Stimulated activated CD8-positive, alpha-beta memory T cell treated with anti-CD3 and anti-CD28 coated beads, Interleukin-4, amount 100 ng/mL, for 4 hours (primary cell): ENCODE measurements around the gene RPS24.

Source experiments
- DNase-seq, 2 donors: peaks; one replicate each; pipeline ENCODE4 v3.0.0-alpha.2; 2020; ENCODE audit warnings: low read depth in 2 of 2, low spot score in 1 of 2

The RPS24 gene

GRCh38 chr10:78025685-78026364, 7.8 kb upstream of the RPS24 start:
- no peak for DNase-seq

- no peak for DNase-seq
These were observed 5.0 kb upstream of the RPS24 start for GRCh38 chr10:78028438-78029268.

- DNase-seq, result peak; percentile 80 to 88
These were observed 4.1 kb upstream of the RPS24 start, which contains the start of gene POLR3A for GRCh38 chr10:78029269-78030226. POLR3A (minus strand) TSS chr10:78029515; CDS start chr10:78029407, 108 bp downstream.

GRCh38 chr10:78033387-78033636, 351 bp upstream of the RPS24 start:
- DNase-seq, result no peak

- DNase-seq, result no peak
These were observed 1.4 kb downstream of the RPS24 start for GRCh38 chr10:78035025-78035424.

- DNase-seq, result no peak
These were observed 1.8 kb downstream of the RPS24 start for GRCh38 chr10:78035437-78035836.

- DNase-seq, result no peak
These were observed 2.4 kb downstream of the RPS24 start for GRCh38 chr10:78035933-78036583.

- no peak for DNase-seq
These were observed 4.4 kb downstream of the RPS24 start for GRCh38 chr10:78038105-78038504.

GRCh38 chr10:78038791-78039547, 5.3 kb downstream of the RPS24 start:
- DNase-seq, result no peak

GRCh38 chr10:78039743-78040142, 6.1 kb downstream of the RPS24 start:
- no peak for DNase-seq

GRCh38 chr10:78041170-78042057, 7.8 kb downstream of the RPS24 start:
- no peak for DNase-seq

- no peak for DNase-seq
These were observed 8.5 kb downstream of the RPS24 start for GRCh38 chr10:78042058-78042751.

- no peak for DNase-seq
These were observed 9.1 kb downstream of the RPS24 start for GRCh38 chr10:78042752-78043104.

- DNase-seq, result no peak
These were observed 10.5 kb downstream of the RPS24 start for GRCh38 chr10:78044179-78044578.

- DNase-seq, result no peak
These were observed 11.0 kb downstream of the RPS24 start for GRCh38 chr10:78044699-78045098.

- no peak for DNase-seq
These were observed 11.6 kb downstream of the RPS24 start for GRCh38 chr10:78045237-78045636.

- DNase-seq, result no peak
These were observed 12.2 kb downstream of the RPS24 start for GRCh38 chr10:78045856-78046255.

- no peak for DNase-seq
These were observed 13.1 kb downstream of the RPS24 start for GRCh38 chr10:78046711-78047269.
